Raji (cell line): ENCODE data around the gene EGFL6.

Source experiments
- POLR2A ChIP-seq: IDR thresholded peaks from 2 replicates; pipeline ENCODE4 v1.6.1; 2011; ENCODE audit warnings: low read depth, low read length, control low read depth; ENCODE audit not compliant: insufficient read depth

The EGFL6 gene

GRCh38 chrX:13645464-13646153 is 76.2 kb downstream of the EGFL6 start:
- no peak for TF ChIP-seq POLR2A

- no peak for TF ChIP-seq POLR2A
Observed at GRCh38 chrX:13646154-13646549, 76.8 kb downstream of the EGFL6 start.

- no peak for TF ChIP-seq POLR2A
Observed at GRCh38 chrX:13647709-13648212, 78.4 kb downstream of the EGFL6 start.

- TF ChIP-seq POLR2A, result no peak
Observed at GRCh38 chrX:13649838-13650237, 80.4 kb downstream of the EGFL6 start.

GRCh38 chrX:13650318-13650717 is 80.9 kb downstream of the EGFL6 start:
- no peak for TF ChIP-seq POLR2A

GRCh38 chrX:13651150-13651549 is 81.7 kb downstream of the EGFL6 start:
- no peak for TF ChIP-seq POLR2A

- no peak for TF ChIP-seq POLR2A
Observed at GRCh38 chrX:13652287-13652793, 82.9 kb downstream of the EGFL6 start.

- peak; percentile 83 for TF ChIP-seq POLR2A
Observed at GRCh38 chrX:13652850-13653693, 83.7 kb downstream of the EGFL6 start, which contains the start of gene TCEANC. Gene TCEANC (plus strand): TSS chrX:13653141. CDS start chrX:13662509, 9,368 bp downstream.

GRCh38 chrX:13654116-13654515 is 84.7 kb downstream of the EGFL6 start:
- TF ChIP-seq POLR2A, result no peak

GRCh38 chrX:13655674-13656073 is 86.3 kb downstream of the EGFL6 start:
- no peak for TF ChIP-seq POLR2A

- TF ChIP-seq POLR2A, result no peak
Observed at GRCh38 chrX:13658602-13659001, 89.2 kb downstream of the EGFL6 start.

GRCh38 chrX:13659063-13659462 is 89.7 kb downstream of the EGFL6 start:
- TF ChIP-seq POLR2A, result no peak

GRCh38 chrX:13661735-13662288 is 92.4 kb downstream of the EGFL6 start:
- no peak for TF ChIP-seq POLR2A

- TF ChIP-seq POLR2A, result no peak
Observed at GRCh38 chrX:13662355-13662791, 93.0 kb downstream of the EGFL6 start.

GRCh38 chrX:13664020-13664419 is 94.6 kb downstream of the EGFL6 start:
- no peak for TF ChIP-seq POLR2A
